NCI-H1092 treated with DMSO at 0.1 percent for 48 hours (cell line): Measurements from ENCODE around the gene POLDIP3.

Experiments
- DNase-seq: peaks from one replicate; lab custom pipeline; 2025; lab: John Stamatoyannopoulos, UW

Gene POLDIP3

DNA sequence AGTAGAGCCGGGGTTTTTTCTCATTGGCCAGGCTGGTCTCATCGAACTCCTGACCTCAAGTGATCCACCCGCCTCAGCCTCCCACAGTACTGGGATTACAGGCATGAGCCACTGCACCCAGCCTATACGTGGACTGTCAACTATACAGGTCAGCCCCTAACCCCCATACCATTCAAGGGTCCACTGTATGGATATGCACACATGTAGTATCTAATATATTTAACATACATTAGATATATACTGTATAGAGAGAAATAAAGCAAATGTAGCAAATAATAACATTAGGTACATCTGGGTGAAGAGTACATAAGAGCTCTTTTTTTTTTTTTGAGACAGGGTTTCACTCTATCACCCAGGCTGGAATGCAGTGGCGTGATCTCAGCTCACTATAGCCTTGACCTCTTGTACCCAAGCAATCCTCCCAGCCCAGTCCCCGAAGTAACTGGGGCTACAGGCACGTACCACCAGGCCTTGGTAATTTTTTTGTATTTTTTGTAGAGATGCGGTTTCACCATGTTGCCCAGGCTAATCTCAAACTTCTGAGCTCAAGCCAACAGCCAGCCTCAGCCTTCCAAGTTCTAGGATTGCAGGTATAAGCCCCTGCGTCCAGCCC, 27.2 kb upstream of the POLDIP3 start:
- no peak for DNase-seq

GRCh38 chr22:42639541-42640241, 25.0 kb upstream of the POLDIP3 start:
- DNase-seq, result no peak

GRCh38 chr22:42637555-42637954, 22.9 kb upstream of the POLDIP3 start:
- no peak for DNase-seq

- DNase-seq, result no peak
These were observed 21.8 kb upstream of the POLDIP3 start for GRCh38 chr22:42636506-42636905.

GRCh38 chr22:42635531-42635930, 20.8 kb upstream of the POLDIP3 start:
- no peak for DNase-seq

DNA sequence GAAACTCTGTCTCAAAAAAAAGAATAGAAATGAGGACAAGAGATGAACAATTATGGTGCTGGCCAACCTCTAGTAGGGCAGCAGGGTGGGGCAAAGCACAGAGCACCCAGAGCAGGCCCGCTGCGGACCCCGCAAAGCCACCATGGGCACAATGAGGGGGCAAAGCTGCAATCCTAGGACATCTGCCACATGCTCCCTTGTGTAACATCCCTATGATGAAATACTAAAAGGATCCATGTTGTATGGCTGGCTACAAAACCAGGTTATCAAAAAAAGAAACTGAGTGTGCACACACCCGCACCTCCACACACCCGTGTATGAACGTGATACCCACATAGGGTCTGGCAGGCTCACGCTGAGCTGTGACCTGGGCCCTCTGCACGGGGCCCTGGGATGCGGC, 18.3 kb upstream of the POLDIP3 start:
- DNase-seq, result no peak

- no peak for DNase-seq
These were observed 17.4 kb upstream of the POLDIP3 start for GRCh38 chr22:42632096-42632495.

DNA sequence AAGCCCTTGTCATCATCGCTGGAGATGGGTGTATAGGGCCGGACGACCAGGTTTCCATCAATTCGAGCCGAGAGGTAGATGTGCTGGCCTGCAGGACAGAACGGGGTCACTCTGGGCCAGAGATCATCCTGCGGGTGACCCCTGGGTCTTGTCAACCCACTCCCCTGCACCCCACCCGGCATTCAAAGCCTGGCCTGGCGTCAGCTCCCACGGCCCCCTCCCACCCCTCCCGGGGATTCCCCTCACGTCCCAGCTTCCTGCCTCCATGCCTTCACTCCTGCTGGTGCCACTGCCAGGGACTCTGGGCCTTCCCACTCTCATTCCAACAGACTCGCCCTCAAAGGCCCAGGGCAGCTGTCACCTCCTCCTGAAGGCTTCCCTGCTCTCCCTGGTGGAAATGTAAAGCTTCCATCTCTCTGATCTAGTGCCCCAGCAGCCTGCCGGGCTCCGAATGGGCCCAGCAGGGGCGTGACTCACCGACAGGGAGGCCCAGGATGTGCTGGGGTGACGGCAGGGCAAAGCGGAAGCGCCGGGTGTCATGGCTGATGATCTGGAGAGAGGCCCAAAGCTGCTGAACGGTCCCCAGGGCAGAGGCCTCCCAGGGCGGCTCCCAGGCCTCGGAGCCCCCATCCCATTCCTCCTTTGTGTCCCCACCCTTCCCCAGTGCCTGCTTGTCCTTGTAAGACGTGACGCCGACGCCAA, 16.4 kb upstream of the POLDIP3 start:
- DNase-seq, result no peak

DNA sequence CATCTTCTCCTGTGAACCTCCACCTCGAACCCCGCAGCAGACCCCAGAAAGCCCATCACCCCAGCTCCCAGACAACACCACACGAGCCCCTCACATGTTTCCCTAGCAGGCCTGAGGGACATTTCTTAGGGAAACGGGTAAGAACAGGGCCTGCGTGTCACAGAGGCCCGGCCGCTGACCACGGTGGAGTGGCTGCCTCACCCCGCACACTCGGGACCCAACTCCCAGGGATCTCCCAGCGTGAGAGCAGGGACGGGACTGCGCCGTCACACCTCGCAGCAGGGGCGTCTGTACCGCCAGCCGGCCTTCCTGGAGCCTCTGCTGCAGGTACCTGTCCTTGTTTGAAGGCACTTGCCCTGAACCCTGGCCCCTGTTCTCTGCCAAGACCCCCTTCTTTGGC, 15.5 kb upstream of the POLDIP3 start:
- DNase-seq, result no peak

GRCh38 chr22:42627981-42628380, 13.3 kb upstream of the POLDIP3 start:
- DNase-seq, result no peak

GRCh38 chr22:42626951-42627625, 12.4 kb upstream of the POLDIP3 start:
- DNase-seq, result no peak

GRCh38 chr22:42626431-42626830, 11.7 kb upstream of the POLDIP3 start:
- no peak for DNase-seq

DNA sequence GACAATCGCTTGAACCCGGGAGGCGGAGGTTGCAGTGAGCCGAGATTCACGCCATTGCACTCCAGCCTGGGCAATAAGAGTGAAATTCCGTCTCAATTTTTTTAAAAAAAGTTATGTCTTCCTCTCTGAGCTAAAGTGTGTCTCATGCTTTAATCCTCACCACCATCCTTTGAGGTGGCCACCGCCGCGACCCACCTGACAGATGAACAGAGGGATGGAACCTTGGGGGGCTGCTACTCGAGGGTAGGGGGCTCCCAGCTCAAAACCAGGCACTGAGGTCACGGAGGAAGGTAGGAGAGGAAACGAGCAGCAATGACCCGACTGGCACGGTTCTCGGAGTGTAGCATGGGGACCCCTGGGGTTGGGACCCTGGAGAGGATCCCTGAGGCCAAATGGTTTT, 10.7 kb upstream of the POLDIP3 start:
- no peak for DNase-seq

DNA sequence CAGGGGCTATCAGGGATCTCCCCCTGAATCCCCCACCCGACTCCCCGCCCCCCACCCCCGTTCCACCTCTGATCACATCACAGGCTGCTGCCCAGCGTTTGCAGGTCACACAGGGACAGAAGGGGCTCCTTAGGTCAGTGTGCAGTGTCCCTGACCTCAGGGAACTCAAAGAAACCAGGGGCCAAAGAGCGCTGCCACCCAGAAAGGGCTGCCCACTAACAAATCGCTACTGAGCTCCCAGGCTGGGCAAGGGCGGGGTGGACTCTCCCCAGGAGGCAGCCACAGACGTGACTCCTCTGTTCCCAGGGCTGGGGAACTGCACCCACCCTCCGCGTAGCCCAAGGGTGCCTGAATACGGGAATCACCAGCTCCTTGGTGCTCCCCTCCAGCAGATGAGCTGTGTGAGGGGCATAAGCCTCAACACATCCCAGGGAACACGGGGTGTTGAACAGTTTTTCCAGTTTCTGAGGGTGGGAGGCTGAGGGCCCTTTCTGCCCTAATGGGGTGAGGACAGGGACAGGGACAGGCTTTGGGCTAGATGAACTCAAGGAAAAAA, 9.9 kb upstream of the POLDIP3 start:
- no peak for DNase-seq

GRCh38 chr22:42623756-42624441, 9.2 kb upstream of the POLDIP3 start:
- no peak for DNase-seq

- no peak for DNase-seq
These were observed 8.6 kb upstream of the POLDIP3 start for GRCh38 chr22:42623301-42623751.

- no peak for DNase-seq
These were observed 7.5 kb upstream of the POLDIP3 start for GRCh38 chr22:42622061-42622710.

GRCh38 chr22:42621505-42622002, 6.9 kb upstream of the POLDIP3 start:
- peak; percentile 12 for DNase-seq

DNA sequence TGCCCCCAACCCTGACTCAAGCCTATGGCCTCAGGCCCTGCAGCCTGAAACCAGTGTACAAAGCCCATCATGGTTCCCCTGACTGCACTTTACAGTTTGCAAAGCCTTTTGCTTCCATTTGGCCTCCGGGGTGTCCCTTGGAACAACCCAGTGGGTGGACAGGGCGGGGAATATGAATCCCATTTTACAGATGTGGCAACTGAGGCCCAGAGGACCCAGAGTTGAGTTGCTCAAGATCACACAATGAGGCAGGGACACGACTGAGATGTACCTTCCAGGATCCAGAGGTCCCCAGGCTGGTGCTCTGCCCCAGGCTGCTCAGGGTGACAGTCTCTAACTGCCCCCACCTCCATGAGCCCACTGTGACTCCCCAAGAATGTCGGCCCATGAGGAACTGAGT, 5.4 kb upstream of the POLDIP3 start:
- no peak for DNase-seq

GRCh38 chr22:42619261-42620063, 4.8 kb upstream of the POLDIP3 start:
- no peak for DNase-seq
